Ectodermal cell (in vitro differentiated cells): ENCODE measurements around the gene RAB1B.
A peak's percentile ranks its signal among the peaks of the same experiment; 100 is the strongest.

Experiments
- H3K27ac ChIP-seq: 2 replicates; pipeline ENCODE4 v1.7.0; 2013; ENCODE audit warnings: mild to moderate bottlenecking, low read depth, low read length; ENCODE audit not compliant: insufficient read depth, poor library complexity, severe bottlenecking
- H3K27me3 ChIP-seq: 2 replicates; pipeline ENCODE4 v1.7.0; 2013; ENCODE audit warnings: mild to moderate bottlenecking, low read length; ENCODE audit not compliant: insufficient read depth, control insufficient read depth, poor library complexity, severe bottlenecking
- H3K36me3 ChIP-seq: one replicate; pipeline ENCODE4 v1.7.0; 2013; ENCODE audit warnings: low read length; ENCODE audit not compliant: control insufficient read depth, insufficient read depth
- H3K4me1 ChIP-seq: one replicate; pipeline ENCODE4 v1.7.0; 2013; ENCODE audit warnings: low read length; ENCODE audit not compliant: control insufficient read depth, insufficient read depth
- H3K4me3 ChIP-seq: 2 replicates; pipeline ENCODE4 v1.7.0; 2013; ENCODE audit warnings: low read depth, low read length, control low read depth; ENCODE audit not compliant: insufficient read depth
- H3K9me3 ChIP-seq: 2 replicates; pipeline ENCODE4 v1.7.0; 2013; ENCODE audit warnings: mild to moderate bottlenecking, low read length, moderate library complexity; ENCODE audit not compliant: control insufficient read depth
- WGBS, 2 experiments: methylation state at CpG; one replicate each; pipeline ENCODE4 v1.1.7; 2013; ENCODE audit warnings: missing lambda C conversion rate in 2 of 2; 5-methylcytosine and 5-hydroxymethylcytosine counted together

The RAB1B gene

DNA sequence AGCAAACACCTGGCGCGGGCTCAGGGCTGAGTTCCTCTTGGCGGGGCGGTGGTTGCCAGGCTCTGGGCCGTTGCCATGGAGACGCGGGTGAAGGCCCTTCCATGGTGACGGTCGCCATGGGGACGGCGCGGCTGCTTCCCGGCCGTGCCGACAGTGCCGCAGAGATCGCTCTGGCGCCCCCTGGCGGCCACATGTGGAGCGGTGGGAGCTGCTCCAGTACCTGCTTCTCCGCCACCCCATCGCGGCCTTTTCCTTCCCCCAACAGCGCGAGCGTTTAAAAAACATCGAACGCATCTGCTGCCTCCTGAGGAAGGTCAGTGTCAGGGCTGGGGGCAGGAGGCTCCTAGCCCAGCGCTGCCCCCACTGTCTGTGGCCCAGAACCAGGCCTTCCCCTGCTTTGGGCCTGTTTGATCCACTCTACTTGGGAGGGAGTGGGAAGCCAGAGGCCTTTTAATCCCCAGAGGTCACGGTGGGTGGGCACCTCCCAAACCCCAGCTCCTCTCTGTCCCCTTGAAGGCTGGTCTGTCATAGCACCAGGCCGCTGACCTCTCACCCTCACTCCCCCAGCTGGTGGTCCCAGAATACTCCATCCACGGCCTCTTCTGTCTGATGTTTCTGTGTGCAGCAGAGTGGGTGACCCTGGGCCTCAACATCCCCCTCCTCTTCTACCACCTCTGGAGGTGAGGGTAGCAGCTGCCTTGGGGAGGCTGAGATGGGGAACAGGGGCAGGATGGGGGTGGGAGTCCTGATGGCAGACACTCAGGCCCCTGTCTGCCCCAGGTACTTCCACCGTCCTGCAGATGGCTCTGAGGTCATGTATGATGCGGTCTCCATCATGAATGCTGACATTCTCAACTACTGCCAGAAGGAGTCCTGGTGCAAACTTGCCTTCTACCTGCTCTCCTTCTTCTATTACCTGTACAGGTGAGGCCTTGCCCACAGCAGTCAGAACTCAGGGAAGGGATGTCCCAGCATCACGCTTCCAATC lies 14.3 kb downstream of the RAB1B start:
- H3K4me1 ChIP-seq: peaks cover 36% of the 10 kb centered on the region
- WGBS, 2 experiments: 14 to 16% methylated on average over 34 to 35 of the region's 35 CpGs
- no peak overlapping the region for H3K4me3 ChIP-seq
- H3K27ac ChIP-seq: no peak overlapping the region
- H3K36me3 ChIP-seq: peaks cover 9% of the 10 kb centered on the region
- no peaks in the 10 kb centered on the region for H3K9me3 ChIP-seq
- no peaks in the 10 kb centered on the region for H3K27me3 ChIP-seq

DNA sequence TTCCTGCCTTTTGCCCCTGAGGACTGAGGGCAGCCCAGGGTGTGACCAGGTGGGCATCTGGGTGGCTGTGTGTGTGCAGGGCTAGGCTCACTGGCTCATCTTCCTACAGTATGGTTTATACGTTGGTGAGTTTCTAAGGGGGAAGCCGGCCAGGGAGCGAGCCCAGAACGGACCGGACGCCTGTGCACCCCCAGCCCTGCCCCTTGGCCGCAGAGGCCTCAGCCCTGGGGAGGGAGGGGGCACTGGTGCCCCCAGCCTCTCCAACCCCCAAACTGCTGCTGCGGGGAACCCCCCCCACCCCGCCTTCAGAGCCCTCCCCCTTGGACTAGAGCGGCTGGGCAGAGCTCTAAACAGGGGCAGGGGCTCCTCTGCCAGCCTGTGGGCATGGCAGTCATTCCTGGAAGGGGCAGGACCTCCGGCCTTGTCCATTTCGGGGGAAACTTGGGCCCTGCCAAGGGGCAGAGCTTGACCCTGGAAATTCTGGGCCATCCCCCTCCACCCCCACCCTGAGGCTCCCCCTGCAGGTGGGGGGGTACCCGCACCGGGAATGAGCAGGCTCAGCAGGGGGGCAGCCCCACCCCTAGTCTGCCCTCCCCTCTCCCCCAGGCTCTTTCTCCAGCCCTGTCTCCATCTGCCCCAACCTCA lies 15.1 kb downstream of the RAB1B start:
- 87 to 94% methylated on average over 14 of the region's 14 CpGs for WGBS, 2 experiments
- Histone ChIP-seq H3K4me3 (no peak overlapping the region), H3K4me1 (peaks cover 36% of the 10 kb centered on the region), H3K27ac (no peak overlapping the region), H3K36me3 (peaks cover 9% of the 10 kb centered on the region), H3K9me3 (no peaks in the 10 kb centered on the region), H3K27me3 (no peaks in the 10 kb centered on the region)

GRCh38 chr11:66284526-66285078 lies 16.2 kb downstream of the RAB1B start:
- Histone ChIP-seq H3K4me1 (peaks cover 29% of the 10 kb centered on the region), H3K27ac (no peak overlapping the region), H3K27me3 (no peaks in the 10 kb centered on the region), H3K4me3 (no peak overlapping the region), H3K9me3 (no peaks in the 10 kb centered on the region), H3K36me3 (peaks cover 9% of the 10 kb centered on the region)
- WGBS, 2 experiments: 95 to 96% methylated on average over 16 of the region's 16 CpGs

GRCh38 chr11:66285250-66285947 lies 17.0 kb downstream of the RAB1B start:
- Histone ChIP-seq H3K36me3 (peaks cover 9% of the 10 kb centered on the region), H3K4me3 (no peak overlapping the region), H3K27me3 (peaks cover 8% of the 10 kb centered on the region), H3K9me3 (no peaks in the 10 kb centered on the region), H3K4me1 (peaks cover 24% of the 10 kb centered on the region), H3K27ac (no peak overlapping the region)
- 93 to 95% methylated on average over 13 of the region's 13 CpGs for WGBS, 2 experiments

- Histone ChIP-seq H3K4me1 (peaks cover 11% of the 10 kb centered on the region), H3K27ac (no peak overlapping the region), H3K9me3 (no peaks in the 10 kb centered on the region), H3K4me3 (no peak overlapping the region), H3K36me3 (peaks cover 9% of the 10 kb centered on the region), H3K27me3 (peaks cover 21% of the 10 kb centered on the region)
- 93% methylated on average over 5 of the region's 5 CpGs for WGBS, 2 experiments
Measured at GRCh38 chr11:66286699-66287098, 18.3 kb downstream of the RAB1B start.

DNA sequence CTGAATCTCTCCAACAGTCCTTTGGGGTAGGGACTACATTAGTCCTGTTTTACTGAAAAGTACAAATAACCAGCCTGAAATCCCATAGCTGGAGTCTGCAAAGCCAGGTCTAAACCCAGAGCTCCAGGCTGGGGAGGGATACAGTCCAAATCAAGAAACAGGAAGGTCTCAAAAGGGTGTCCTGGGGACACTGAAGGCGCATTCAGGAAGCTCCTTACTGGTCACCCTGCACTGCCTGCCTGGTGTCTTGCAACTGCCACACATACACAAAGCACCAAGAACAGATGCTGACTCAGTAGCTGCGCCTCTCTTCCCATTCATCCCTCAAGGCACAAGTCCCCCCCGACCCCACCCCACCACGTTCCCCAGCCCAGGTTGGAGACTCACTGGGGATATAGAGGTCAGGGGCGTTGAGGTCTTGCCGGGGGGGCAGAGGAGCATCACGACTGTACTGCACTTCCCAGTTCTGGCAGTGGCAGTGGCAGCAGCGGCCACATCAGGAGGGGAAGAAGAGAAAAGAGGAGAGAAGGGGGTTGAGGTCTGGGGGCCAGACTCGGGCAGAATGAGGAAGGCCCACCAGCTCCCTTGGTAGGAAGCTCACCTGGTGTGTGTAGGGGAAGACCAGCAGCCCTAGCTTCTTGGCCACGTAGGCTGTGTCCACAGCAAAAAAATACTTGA lies 18.9 kb downstream of the RAB1B start:
- Histone ChIP-seq H3K4me1 (peaks cover 13% of the 10 kb centered on the region), H3K36me3 (peaks cover 9% of the 10 kb centered on the region), H3K27ac (no peak overlapping the region), H3K4me3 (no peak overlapping the region), H3K9me3 (no peaks in the 10 kb centered on the region), H3K27me3 (peaks cover 27% of the 10 kb centered on the region)
- WGBS, 2 experiments: 92 to 94% methylated on average over 10 of the region's 10 CpGs

- Histone ChIP-seq H3K27ac (peak overlapping the region; percentile 50), H3K9me3 (no peaks in the 10 kb centered on the region), H3K4me3 (peak overlapping the region; percentile 69), H3K36me3 (peaks cover 9% of the 10 kb centered on the region), H3K4me1 (peaks cover 12% of the 10 kb centered on the region), H3K27me3 (peaks cover 34% of the 10 kb centered on the region)
- WGBS, 2 experiments: 59 to 60% methylated on average over 20 of the region's 20 CpGs
Measured at GRCh38 chr11:66287889-66288670, 19.6 kb downstream of the RAB1B start.

DNA sequence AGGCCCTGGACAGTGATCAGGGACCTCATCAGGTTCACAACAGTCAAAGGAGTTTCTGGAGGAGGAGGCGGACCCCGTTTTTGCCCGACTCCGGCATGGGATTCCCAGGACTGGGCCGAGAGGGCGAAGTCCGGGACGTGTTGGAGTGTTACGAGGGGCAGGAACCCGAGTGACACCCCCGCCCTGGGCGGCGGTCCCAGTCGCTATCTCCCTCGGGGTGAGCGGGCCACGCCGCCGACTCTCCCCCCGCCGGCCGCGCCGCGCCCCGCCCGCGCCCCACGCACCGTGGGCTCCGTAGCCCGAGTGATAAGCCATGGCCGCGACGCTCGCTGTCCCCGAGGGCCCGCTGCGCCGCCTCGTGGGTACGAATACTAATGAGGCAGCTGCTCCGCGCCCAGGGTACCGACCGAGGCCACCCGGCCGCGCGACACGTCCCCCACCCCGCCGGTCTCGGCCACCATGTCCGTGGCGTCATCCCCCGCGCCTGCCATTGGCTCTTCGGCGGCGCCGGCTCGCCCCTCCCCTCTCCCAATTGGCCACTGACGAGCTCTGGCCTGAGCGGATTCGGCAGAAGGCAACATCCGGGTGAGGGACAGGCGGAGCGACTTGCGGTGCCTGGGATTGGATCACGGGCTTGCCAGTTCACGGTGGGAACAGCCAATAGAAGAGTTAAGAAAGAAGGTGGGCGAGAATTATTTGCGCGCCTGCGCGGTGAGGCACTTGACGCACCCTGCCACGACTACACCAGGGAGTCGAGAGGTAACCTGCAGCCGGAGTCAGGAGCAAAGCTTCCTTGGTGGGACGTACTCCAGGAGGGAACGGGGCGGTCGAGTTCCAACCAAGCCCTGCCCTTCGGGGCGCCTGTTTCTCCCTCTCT lies 20.5 kb downstream of the RAB1B start, which contains the start of gene YIF1A:
YIF1A (minus strand) TSS at position 473 of the 877 bp plus-strand sequence; CDS start at position 315, 158 bp downstream.
- Histone ChIP-seq H3K27ac (peak within 1 kb of the TSS; percentile 76), H3K27me3 (peaks cover 43% of the 10 kb centered on the region), H3K9me3 (no peaks in the 10 kb centered on the region), H3K4me1 (peaks cover 12% of the 10 kb centered on the region), H3K36me3 (peaks cover 2% of the 10 kb centered on the region), H3K4me3 (peak within 1 kb of the TSS; percentile 69)
- 0% methylated on average over 87 of the region's 87 CpGs for WGBS, 2 experiments
